KOPT-K1 (cell line): ENCODE data around the gene GLRA3.

ENCODE experiments used
- H3K27ac ChIP-seq: fragments of 200-600 bp; sonication (generic); 2 replicates; pipeline ENCODE4 v1.5.1; 2016; ENCODE audit warnings: antibody characterized with exemption, mild to moderate bottlenecking, low read depth, low read length; ENCODE audit not compliant: poor library complexity, severe bottlenecking
- H3K36me3 ChIP-seq: fragments of 200-600 bp; sonication (generic); 2 replicates; pipeline ENCODE4 v1.5.1; 2017; ENCODE audit warnings: antibody characterized with exemption, mild to moderate bottlenecking, low read length, moderate library complexity; ENCODE audit not compliant: insufficient read depth
- H3K9me3 ChIP-seq: fragments of 200-600 bp; sonication (generic); 2 replicates; pipeline ENCODE4 v1.5.1; 2017; ENCODE audit warnings: antibody characterized with exemption, low read length, mild to moderate bottlenecking; ENCODE audit not compliant: insufficient read depth, poor library complexity, severe bottlenecking

GLRA3 gene

GRCh38 chr4:174673865-174674264 is 155.2 kb downstream of the GLRA3 start:
- Histone ChIP-seq H3K27ac (no peak overlapping the region), H3K36me3 (no peaks in the 10 kb centered on the region), H3K9me3 (no peaks in the 10 kb centered on the region)

GRCh38 chr4:174672276-174672675 is 156.8 kb downstream of the GLRA3 start:
- Histone ChIP-seq H3K27ac (no peak overlapping the region), H3K9me3 (no peaks in the 10 kb centered on the region), H3K36me3 (no peaks in the 10 kb centered on the region)

GRCh38 chr4:174669270-174669669 is 159.8 kb downstream of the GLRA3 start:
- Histone ChIP-seq H3K36me3 (no peaks in the 10 kb centered on the region), H3K9me3 (no peaks in the 10 kb centered on the region), H3K27ac (no peak overlapping the region)

- no peaks in the 10 kb centered on the region for H3K36me3 ChIP-seq
- no peaks in the 10 kb centered on the region for H3K9me3 ChIP-seq
- H3K27ac ChIP-seq, result no peak overlapping the region
These were observed 163.2 kb downstream of the GLRA3 start for GRCh38 chr4:174665799-174666198.

- Histone ChIP-seq H3K36me3 (no peaks in the 10 kb centered on the region), H3K27ac (no peak overlapping the region), H3K9me3 (no peaks in the 10 kb centered on the region)
These were observed 165.8 kb downstream of the GLRA3 start for GRCh38 chr4:174663216-174663615.

- Histone ChIP-seq H3K36me3 (no peaks in the 10 kb centered on the region), H3K9me3 (no peaks in the 10 kb centered on the region), H3K27ac (no peak overlapping the region)
These were observed 170.8 kb downstream of the GLRA3 start for GRCh38 chr4:174658246-174658645.

GRCh38 chr4:174657472-174657871 is 171.6 kb downstream of the GLRA3 start:
- Histone ChIP-seq H3K9me3 (no peaks in the 10 kb centered on the region), H3K27ac (no peak overlapping the region), H3K36me3 (no peaks in the 10 kb centered on the region)

GRCh38 chr4:174654634-174655033 is 174.4 kb downstream of the GLRA3 start:
- Histone ChIP-seq H3K27ac (no peak overlapping the region), H3K36me3 (no peaks in the 10 kb centered on the region), H3K9me3 (no peaks in the 10 kb centered on the region)

GRCh38 chr4:174650711-174651355 is 178.2 kb downstream of the GLRA3 start:
- Histone ChIP-seq H3K9me3 (no peaks in the 10 kb centered on the region), H3K36me3 (no peaks in the 10 kb centered on the region), H3K27ac (no peak overlapping the region)

GRCh38 chr4:174648812-174649211 is 180.2 kb downstream of the GLRA3 start:
- no peak overlapping the region for H3K27ac ChIP-seq
- H3K36me3 ChIP-seq, result no peaks in the 10 kb centered on the region
- H3K9me3 ChIP-seq, result no peaks in the 10 kb centered on the region

GRCh38 chr4:174646326-174646725 is 182.7 kb downstream of the GLRA3 start:
- Histone ChIP-seq H3K27ac (no peak overlapping the region), H3K36me3 (no peaks in the 10 kb centered on the region), H3K9me3 (no peaks in the 10 kb centered on the region)

- Histone ChIP-seq H3K27ac (no peak overlapping the region), H3K9me3 (no peaks in the 10 kb centered on the region), H3K36me3 (no peaks in the 10 kb centered on the region)
These were observed 188.9 kb downstream of the GLRA3 start for GRCh38 chr4:174640146-174640545.

- no peaks in the 10 kb centered on the region for H3K36me3 ChIP-seq
- no peak overlapping the region for H3K27ac ChIP-seq
- no peaks in the 10 kb centered on the region for H3K9me3 ChIP-seq
These were observed 193.3 kb downstream of the GLRA3 start for GRCh38 chr4:174635732-174636131.

- no peak overlapping the region for H3K27ac ChIP-seq
- H3K36me3 ChIP-seq, result no peaks in the 10 kb centered on the region
- H3K9me3 ChIP-seq, result no peaks in the 10 kb centered on the region
These were observed 195.6 kb downstream of the GLRA3 start for GRCh38 chr4:174633399-174633798.

- no peaks in the 10 kb centered on the region for H3K9me3 ChIP-seq
- no peaks in the 10 kb centered on the region for H3K36me3 ChIP-seq
- no peak overlapping the region for H3K27ac ChIP-seq
These were observed 196.9 kb downstream of the GLRA3 start for GRCh38 chr4:174631901-174632758.
